B cell (primary cell): ENCODE results near the gene DPYD.

Source experiments
- CTCF ChIP-seq: fragments of 200-600 bp; IDR thresholded peaks from one replicate; pipeline ENCODE4 v1.8.0; 2022; ENCODE audit warnings: antibody characterized with exemption, mild to moderate bottlenecking
- EZH2 ChIP-seq: IDR thresholded peaks from 2 replicates; pipeline ENCODE4 v1.6.1; 2012; ENCODE audit warnings: borderline replicate concordance, low read depth, mild to moderate bottlenecking, moderate library complexity, low read length; ENCODE audit not compliant: insufficient read depth, poor library complexity, severe bottlenecking

- TF ChIP-seq CTCF: no peak
- TF ChIP-seq EZH2: no peak
Measured at GRCh38 chr1:97467445-97467844, 453.4 kb downstream of the DPYD start.
